A673 (cell line): ENCODE measurements around the gene ATP5F1D. TPM values are rescaled to one million over a fixed set of nuclear protein-coding genes. Genes with fewer than 3 reads are reported as not detected.
"Not testable (repeated sequence)": the region's sequence is repeated elsewhere in the genome, so short reads cannot be mapped to it uniquely, and the experiment has no call there.

Experiments
- BruUV-seq: library from RNA; stranded (reverse); fragments of 400-500 nt; replicated peaks from 2 replicates; lab custom pipeline; 2021; lab: Mats Ljungman, UMichigan
- CTCF ChIA-PET: fragments of 300-600 bp; sonication (Branson Sonifier 250); formaldehyde crosslinking; loops from one replicate; lab custom pipeline; 2022; ENCODE audit warnings: antibody characterized with exemption; lab: Charles Lee
- POLR2A ChIA-PET: fragments of 300-600 bp; sonication (Branson Sonifier 250); formaldehyde crosslinking; loops from one replicate; lab custom pipeline; 2022; ENCODE audit warnings: antibody characterized with exemption; ENCODE audit not compliant: low non-redundant PET; lab: Charles Lee
- DNase-seq: peaks from one replicate; pipeline ENCODE4 v3.0.0-alpha.2; 2015; ENCODE audit warnings: low spot score
- H3K27ac ChIP-seq: fragments of 200-600 bp; sonication (generic); 2 replicates; pipeline ENCODE4 v1.5.1; 2016; ENCODE audit warnings: mixed run types, low read depth, mild to moderate bottlenecking, mixed read lengths, antibody characterized with exemption, low read length; ENCODE audit not compliant: poor library complexity, severe bottlenecking
- H3K27me3 ChIP-seq: fragments of 200-600 bp; sonication (generic); replicated peaks from 2 replicates; pipeline ENCODE4 v1.6.1; 2017; ENCODE audit warnings: mixed run types, low read depth, mild to moderate bottlenecking, mixed read lengths, antibody characterized with exemption, low read length; ENCODE audit not compliant: insufficient read depth, poor library complexity
- H3K36me3 ChIP-seq: fragments of 200-600 bp; sonication (generic); 2 replicates; pipeline ENCODE4 v1.6.1; 2016; ENCODE audit warnings: mixed run types, mild to moderate bottlenecking, mixed read lengths, antibody characterized with exemption, low read length; ENCODE audit not compliant: insufficient read depth, poor library complexity, severe bottlenecking
- H3K4me1 ChIP-seq: fragments of 200-600 bp; sonication (generic); 2 replicates; pipeline ENCODE4 v1.6.1; 2017; ENCODE audit warnings: mixed run types, mild to moderate bottlenecking, mixed read lengths, antibody characterized with exemption, low read length; ENCODE audit not compliant: insufficient read depth, poor library complexity, severe bottlenecking
- H3K4me3 ChIP-seq: fragments of 200-600 bp; sonication (generic); 2 replicates; pipeline ENCODE4 v1.5.1; 2016; ENCODE audit warnings: low read depth, mixed run types, mild to moderate bottlenecking, mixed read lengths, low read length; ENCODE audit not compliant: poor library complexity, severe bottlenecking
- H3K9me3 ChIP-seq: fragments of 200-600 bp; sonication (generic); 2 replicates; pipeline ENCODE4 v1.6.1; 2016; ENCODE audit warnings: mixed run types, low read depth, mild to moderate bottlenecking, mixed read lengths, antibody characterized with exemption, low read length; ENCODE audit not compliant: poor library complexity, severe bottlenecking
- CTCF ChIP-seq: fragments of 300-800, 200-600 bp; sonication (generic); conservative IDR thresholded peaks from 2 replicates; pipeline ENCODE4 v1.5.1; 2017; ENCODE audit warnings: low read depth, mild to moderate bottlenecking, antibody characterized with exemption, low read length, moderate library complexity, mixed read lengths
- EZH2 ChIP-seq: fragments of 200-600 bp; sonication (generic); IDR thresholded peaks from 2 replicates; pipeline ENCODE4 v1.6.1; 2017; ENCODE audit warnings: borderline replicate concordance, low read depth, mild to moderate bottlenecking, mixed read lengths, antibody characterized with exemption, low read length; ENCODE audit not compliant: poor library complexity, severe bottlenecking
- intact Hi-C: fragments of 100-400 bp; cut with micrococcal nuclease; formaldehyde crosslinking; loops from one replicate; pipeline ENCODE4 v1.10.0; 2022; ENCODE audit not compliant: unreplicated experiment
- total RNA-seq: library from RNA; stranded (reverse); gene quantifications from 2 replicates; pipeline ENCODE4 v1.2.3, GENCODE V29; 2021

Gene ATP5F1D
- total RNA-seq, 1 experiment from 2014 or later = 237 TPM

- no TSS peak for BruUV-seq
- Histone ChIP-seq H3K4me1 (peaks cover 27% of the 10 kb centered on the region), H3K27me3 (no peaks in the 10 kb centered on the region), H3K36me3 (no peaks in the 10 kb centered on the region), H3K9me3 (no peaks in the 10 kb centered on the region), H3K27ac (peak within 1 kb of the TSS; percentile 79), H3K4me3 (peak within 1 kb of the TSS; percentile 66)
- DNase-seq = peak; percentile 99
- TF ChIP-seq CTCF = no peak
- TF ChIP-seq EZH2 = no peak
- ChIA-PET CTCF (no interaction called here), POLR2A (interaction anchor here (0.9 kb wide), 1 partner anchor 634 kb away, joined by 3 read pairs; no protein-coding TSS in a partner anchor)
- intact Hi-C loops = no loop called here
These were observed 36.1 kb upstream of the ATP5F1D start, which contains the start of gene STK11 for GRCh38 chr19:1205114-1206099. STK11 (plus strand) TSS chr19:1205778; CDS start chr19:1206914, 1,136 bp downstream.

- Histone ChIP-seq H3K4me1 (peaks cover 30% of the 10 kb centered on the region), H3K9me3 (no peaks in the 10 kb centered on the region), H3K27me3 (no peaks in the 10 kb centered on the region), H3K36me3 (peaks cover 3% of the 10 kb centered on the region), H3K4me3 (peak overlapping the region; percentile 66), H3K27ac (peak overlapping the region; percentile 77)
- intact Hi-C loops = no loop called here
- ChIA-PET CTCF (no interaction called here), POLR2A (interaction anchor here (0.9 kb wide), 1 partner anchor 635 kb away, joined by 3 read pairs; no protein-coding TSS in a partner anchor)
- TF ChIP-seq CTCF (no peak), EZH2 (no peak)
- DNase-seq = no peak
- no TSS peak for BruUV-seq
These were observed 35.2 kb upstream of the ATP5F1D start for GRCh38 chr19:1206150-1206863.

- Histone ChIP-seq H3K27me3 (no peaks in the 10 kb centered on the region), H3K9me3 (no peaks in the 10 kb centered on the region), H3K27ac (peak overlapping the region; percentile 77), H3K4me3 (peak overlapping the region; percentile 66), H3K4me1 (peaks cover 37% of the 10 kb centered on the region), H3K36me3 (peaks cover 3% of the 10 kb centered on the region)
- no peak for TF ChIP-seq EZH2
- no peak for TF ChIP-seq CTCF
- ChIA-PET POLR2A (no interaction called here), CTCF (no interaction called here)
- TSS peak; percentile 33 for BruUV-seq
- DNase-seq = no peak
- intact Hi-C loops = no loop called here
These were observed 34.6 kb upstream of the ATP5F1D start for GRCh38 chr19:1206864-1207450.

- H3K27ac ChIP-seq, CTCF ChIA-PET, H3K36me3 ChIP-seq, BruUV-seq, DNase-seq, POLR2A ChIA-PET, H3K4me3 ChIP-seq, intact Hi-C loops, H3K27me3 ChIP-seq, H3K9me3 ChIP-seq: not testable (repeated sequence)
- peaks cover 45% of the 10 kb centered on the region for H3K4me1 ChIP-seq
These were observed 32.7 kb upstream of the ATP5F1D start for GRCh38 chr19:1208830-1209229.
